Neural cell (in vitro differentiated cells): ENCODE measurements around the gene SRRM2. TPM values are rescaled to one million over a fixed set of nuclear protein-coding genes. Genes with fewer than 3 reads are reported as not detected.

Experiments
- H2AFZ ChIP-seq: fragments of 200-600, 300-800 bp; sonication (generic), shearing (Covaris generic); 2 replicates; pipeline ENCODE4 v1.6.0; 2014; ENCODE audit warnings: low read depth, mild to moderate bottlenecking, antibody characterized with exemption, low read length, moderate library complexity
- H3F3A ChIP-seq: fragments of 200-600 bp; shearing (Covaris generic); 2 replicates; pipeline ENCODE4 v1.6.1; 2016; ENCODE audit warnings: mild to moderate bottlenecking, moderate library complexity, mixed read lengths, antibody characterized with exemption, low read length; ENCODE audit not compliant: insufficient read depth, poor library complexity, severe bottlenecking
- H3K27ac ChIP-seq: fragments of 200-600, 300-800 bp; sonication (generic), shearing (Covaris generic); 2 replicates; pipeline ENCODE4 v1.5.1; 2014; ENCODE audit warnings: mild to moderate bottlenecking, low read length, moderate library complexity
- H3K27me3 ChIP-seq: fragments of 300-800, 200-600 bp; sonication (generic), shearing (Covaris generic); 2 replicates; pipeline ENCODE4 v1.6.0; 2014; ENCODE audit warnings: mild to moderate bottlenecking, low read depth, low read length, moderate library complexity; ENCODE audit not compliant: insufficient read depth
- H3K36me3 ChIP-seq: fragments of 300-800, 200-600 bp; sonication (generic), shearing (Covaris generic); 2 replicates; pipeline ENCODE4 v1.5.1; 2014; ENCODE audit warnings: mild to moderate bottlenecking, antibody characterized with exemption, low read length, moderate library complexity; ENCODE audit not compliant: insufficient read depth
- H3K4me2 ChIP-seq: fragments of 300-800, 200-600 bp; sonication (generic), shearing (Covaris generic); 2 replicates; pipeline ENCODE4 v1.6.0; 2014; ENCODE audit warnings: mild to moderate bottlenecking, low read length
- H3K4me3 ChIP-seq: fragments of 300-800, 200-600 bp; sonication (generic), shearing (Covaris generic); 2 replicates; pipeline ENCODE4 v1.5.1; 2014; ENCODE audit warnings: mild to moderate bottlenecking, low read length, moderate library complexity
- H3K79me2 ChIP-seq: fragments of 200-600 bp; shearing (Covaris generic); replicated peaks from 2 replicates; pipeline ENCODE4 v1.6.0; 2014; ENCODE audit warnings: mild to moderate bottlenecking, low read length, moderate library complexity; ENCODE audit not compliant: insufficient read depth
- H3K9ac ChIP-seq: fragments of 300-800, 200-600 bp; sonication (generic), shearing (Covaris generic); 2 replicates; pipeline ENCODE4 v1.6.1; 2016; ENCODE audit warnings: mild to moderate bottlenecking, low read length, mixed read lengths
- H3K9me2 ChIP-seq: fragments of 200-600 bp; shearing (Covaris generic); 2 replicates; pipeline ENCODE4 v1.6.1; 2016; ENCODE audit warnings: mild to moderate bottlenecking, low read length, mixed read lengths; ENCODE audit not compliant: insufficient read depth
- H3K9me3 ChIP-seq: fragments of 200-600, 300-800 bp; sonication (generic), shearing (Covaris generic); 2 replicates; pipeline ENCODE4 v1.6.1; 2016; ENCODE audit warnings: mild to moderate bottlenecking, mixed run types, low read length, moderate library complexity, mixed read lengths
- H4K20me1 ChIP-seq: fragments of 200-600 bp; shearing (Covaris generic); 2 replicates; pipeline ENCODE4 v1.6.1; 2016; ENCODE audit warnings: mild to moderate bottlenecking, mixed run types; ENCODE audit not compliant: insufficient read depth
- EP300 ChIP-seq: fragments of 450-650 bp; conservative IDR thresholded peaks from 2 replicates; pipeline ENCODE4 v1.6.1; 2014; ENCODE audit warnings: antibody characterized with exemption, mild to moderate bottlenecking, moderate library complexity; ENCODE audit not compliant: poor library complexity, severe bottlenecking
- EZH2 ChIP-seq: fragments of 200-600, 300-800 bp; shearing (Covaris generic), sonication (generic); IDR thresholded peaks from 2 replicates; pipeline ENCODE4 v1.6.1; 2014; ENCODE audit warnings: antibody characterized with exemption, low read length, borderline replicate concordance, mild to moderate bottlenecking; ENCODE audit not compliant: insufficient read depth, poor library complexity, severe bottlenecking
- MXI1 ChIP-seq: fragments of 450-650 bp; conservative IDR thresholded peaks from 2 replicates; pipeline ENCODE4 v1.6.1; 2014; ENCODE audit warnings: antibody characterized with exemption, mild to moderate bottlenecking; ENCODE audit not compliant: poor library complexity, severe bottlenecking
- POLR2AphosphoS5 ChIP-seq: IDR thresholded peaks from 2 replicates; pipeline ENCODE4 v1.6.1; 2012
- RAD21 ChIP-seq: fragments of 450-650 bp; conservative IDR thresholded peaks from 2 replicates; pipeline ENCODE4 v1.6.1; 2014; ENCODE audit warnings: antibody characterized with exemption, mild to moderate bottlenecking, moderate library complexity
- SMC3 ChIP-seq: fragments of 450-650 bp; conservative IDR thresholded peaks from 2 replicates; pipeline ENCODE4 v1.6.1; 2014; ENCODE audit warnings: antibody characterized with exemption, mild to moderate bottlenecking, moderate library complexity; ENCODE audit not compliant: poor library complexity
- TAF1 ChIP-seq: IDR thresholded peaks from 2 replicates; pipeline ENCODE4 v1.6.1; 2012; ENCODE audit warnings: low read depth
- polyA plus RNA-seq: library from polyadenylated mRNA; depleted of rRNA; stranded (reverse); fragments of >200 nt; gene quantifications from 2 replicates; pipeline ENCODE4 v1.2.3, GENCODE V29; 2014
- TF ChIP-seq, protein P1 (sequence below): fragments of 450-650 bp; IDR thresholded peaks from 2 replicates; pipeline ENCODE4 v1.5.1; 2014; ENCODE audit warnings: antibody characterized with exemption, mild to moderate bottlenecking, moderate library complexity; ENCODE audit not compliant: poor library complexity, severe bottlenecking
- TF ChIP-seq, protein P2 (sequence below): IDR thresholded peaks from 2 replicates; pipeline ENCODE4 v1.6.1; 2012; ENCODE audit warnings: borderline replicate concordance

SRRM2 gene
- polyA plus RNA-seq, 1 donor from 2014 or later, result 40.0 TPM

DNA sequence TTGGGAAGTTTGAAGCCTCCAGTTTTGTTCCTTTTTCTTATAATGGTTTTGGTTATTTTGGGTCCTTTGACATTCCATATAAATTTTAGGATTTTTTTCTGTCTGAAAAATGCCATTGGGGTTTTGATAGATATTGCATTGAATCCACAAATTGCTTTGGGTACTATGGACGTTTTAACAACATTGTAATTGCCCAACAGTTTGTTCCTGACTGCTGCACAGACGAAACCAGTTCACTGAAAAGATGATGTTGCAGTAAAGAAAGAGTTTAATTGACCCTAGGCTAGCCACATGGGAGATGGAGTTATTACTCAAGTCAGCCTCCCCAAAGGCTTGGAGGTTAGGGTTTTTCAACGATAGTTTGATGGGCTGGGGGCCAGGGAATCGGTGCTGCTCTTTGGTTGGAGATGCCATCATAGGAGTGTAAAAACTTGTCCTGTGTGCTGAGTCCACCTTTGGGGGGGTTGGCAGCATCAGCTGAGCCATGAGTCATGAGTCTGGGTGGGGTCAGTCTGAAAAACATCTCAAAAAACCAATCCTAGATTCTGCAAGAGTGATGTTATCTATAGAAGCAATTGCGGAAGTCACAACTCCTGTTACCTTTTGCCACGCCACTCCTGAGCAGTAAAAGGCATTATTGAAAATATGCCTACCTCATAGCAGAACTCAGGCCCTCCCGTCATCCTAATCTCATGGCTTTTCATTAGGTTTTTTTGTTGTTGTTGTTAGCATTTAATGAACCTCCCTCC is 43.1 kb downstream of the SRRM2 start:
- no peaks in the 10 kb centered on the region for H3K9me3 ChIP-seq
- no peak overlapping the region for H2AFZ ChIP-seq
- H3F3A ChIP-seq, result no peaks in the 10 kb centered on the region
- H3K79me2 ChIP-seq, result no peaks in the 10 kb centered on the region
- H3K36me3 ChIP-seq, result no peaks in the 10 kb centered on the region
- H4K20me1 ChIP-seq, result no peaks in the 10 kb centered on the region
- H3K9me2 ChIP-seq, result no peaks in the 10 kb centered on the region
- no peak overlapping the region for H3K9ac ChIP-seq
- H3K27ac ChIP-seq, result no peak overlapping the region
- no peaks in the 10 kb centered on the region for H3K27me3 ChIP-seq
- no peak overlapping the region for H3K4me2 ChIP-seq
- TF ChIP-seq MXI1 (no peak), EZH2 (no peak), RAD21 (no peak), SMC3 (no peak), POLR2AphosphoS5 (no peak), EP300 (no peak), TAF1 (no peak)
- TF ChIP-seq, protein P1, sequence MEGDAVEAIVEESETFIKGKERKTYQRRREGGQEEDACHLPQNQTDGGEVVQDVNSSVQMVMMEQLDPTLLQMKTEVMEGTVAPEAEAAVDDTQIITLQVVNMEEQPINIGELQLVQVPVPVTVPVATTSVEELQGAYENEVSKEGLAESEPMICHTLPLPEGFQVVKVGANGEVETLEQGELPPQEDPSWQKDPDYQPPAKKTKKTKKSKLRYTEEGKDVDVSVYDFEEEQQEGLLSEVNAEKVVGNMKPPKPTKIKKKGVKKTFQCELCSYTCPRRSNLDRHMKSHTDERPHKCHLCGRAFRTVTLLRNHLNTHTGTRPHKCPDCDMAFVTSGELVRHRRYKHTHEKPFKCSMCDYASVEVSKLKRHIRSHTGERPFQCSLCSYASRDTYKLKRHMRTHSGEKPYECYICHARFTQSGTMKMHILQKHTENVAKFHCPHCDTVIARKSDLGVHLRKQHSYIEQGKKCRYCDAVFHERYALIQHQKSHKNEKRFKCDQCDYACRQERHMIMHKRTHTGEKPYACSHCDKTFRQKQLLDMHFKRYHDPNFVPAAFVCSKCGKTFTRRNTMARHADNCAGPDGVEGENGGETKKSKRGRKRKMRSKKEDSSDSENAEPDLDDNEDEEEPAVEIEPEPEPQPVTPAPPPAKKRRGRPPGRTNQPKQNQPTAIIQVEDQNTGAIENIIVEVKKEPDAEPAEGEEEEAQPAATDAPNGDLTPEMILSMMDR, result no peak
- TF ChIP-seq, protein P2, sequence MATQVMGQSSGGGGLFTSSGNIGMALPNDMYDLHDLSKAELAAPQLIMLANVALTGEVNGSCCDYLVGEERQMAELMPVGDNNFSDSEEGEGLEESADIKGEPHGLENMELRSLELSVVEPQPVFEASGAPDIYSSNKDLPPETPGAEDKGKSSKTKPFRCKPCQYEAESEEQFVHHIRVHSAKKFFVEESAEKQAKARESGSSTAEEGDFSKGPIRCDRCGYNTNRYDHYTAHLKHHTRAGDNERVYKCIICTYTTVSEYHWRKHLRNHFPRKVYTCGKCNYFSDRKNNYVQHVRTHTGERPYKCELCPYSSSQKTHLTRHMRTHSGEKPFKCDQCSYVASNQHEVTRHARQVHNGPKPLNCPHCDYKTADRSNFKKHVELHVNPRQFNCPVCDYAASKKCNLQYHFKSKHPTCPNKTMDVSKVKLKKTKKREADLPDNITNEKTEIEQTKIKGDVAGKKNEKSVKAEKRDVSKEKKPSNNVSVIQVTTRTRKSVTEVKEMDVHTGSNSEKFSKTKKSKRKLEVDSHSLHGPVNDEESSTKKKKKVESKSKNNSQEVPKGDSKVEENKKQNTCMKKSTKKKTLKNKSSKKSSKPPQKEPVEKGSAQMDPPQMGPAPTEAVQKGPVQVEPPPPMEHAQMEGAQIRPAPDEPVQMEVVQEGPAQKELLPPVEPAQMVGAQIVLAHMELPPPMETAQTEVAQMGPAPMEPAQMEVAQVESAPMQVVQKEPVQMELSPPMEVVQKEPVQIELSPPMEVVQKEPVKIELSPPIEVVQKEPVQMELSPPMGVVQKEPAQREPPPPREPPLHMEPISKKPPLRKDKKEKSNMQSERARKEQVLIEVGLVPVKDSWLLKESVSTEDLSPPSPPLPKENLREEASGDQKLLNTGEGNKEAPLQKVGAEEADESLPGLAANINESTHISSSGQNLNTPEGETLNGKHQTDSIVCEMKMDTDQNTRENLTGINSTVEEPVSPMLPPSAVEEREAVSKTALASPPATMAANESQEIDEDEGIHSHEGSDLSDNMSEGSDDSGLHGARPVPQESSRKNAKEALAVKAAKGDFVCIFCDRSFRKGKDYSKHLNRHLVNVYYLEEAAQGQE, result no peak
- no peak overlapping the region for H3K4me3 ChIP-seq

DNA sequence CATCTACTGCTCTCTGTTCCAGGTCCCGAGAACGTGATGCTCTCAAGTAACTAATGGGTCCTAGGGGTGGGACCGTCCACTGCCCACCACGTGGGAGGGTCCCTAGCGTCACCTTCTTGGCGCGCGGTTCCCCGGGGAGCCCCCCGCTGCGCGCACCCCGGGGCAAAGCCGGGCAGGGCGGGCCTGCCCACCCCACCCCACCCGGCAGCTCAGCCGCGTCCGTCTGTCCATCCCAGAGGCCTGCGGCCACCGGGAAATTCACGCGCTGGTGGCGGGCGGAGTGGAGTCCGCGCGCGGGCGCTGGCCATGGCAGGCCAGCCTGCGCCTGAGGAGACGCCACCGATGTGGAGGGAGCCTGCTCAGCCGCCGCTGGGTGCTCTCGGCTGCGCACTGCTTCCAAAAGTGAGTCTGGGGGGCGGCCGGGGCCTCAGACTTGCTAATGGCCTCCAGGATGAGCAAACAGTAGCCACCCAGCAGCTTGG is 46.3 kb downstream of the SRRM2 start:
- H3K9me3 ChIP-seq, result peaks cover under 1% of the 10 kb centered on the region
- no peaks in the 10 kb centered on the region for H3K9me2 ChIP-seq
- H3K4me3 ChIP-seq, result no peak overlapping the region
- no peak overlapping the region for H3K4me2 ChIP-seq
- H3K9ac ChIP-seq, result no peak overlapping the region
- no peaks in the 10 kb centered on the region for H3K27me3 ChIP-seq
- no peak overlapping the region for H2AFZ ChIP-seq
- no peaks in the 10 kb centered on the region for H3F3A ChIP-seq
- TF ChIP-seq SMC3 (no peak), POLR2AphosphoS5 (no peak), RAD21 (no peak), TAF1 (no peak), EZH2 (no peak), EP300 (no peak), MXI1 (no peak)
- TF ChIP-seq, protein P1, result no peak
- TF ChIP-seq, protein P2, result no peak
- no peaks in the 10 kb centered on the region for H3K79me2 ChIP-seq
- H3K27ac ChIP-seq, result no peak overlapping the region
- no peaks in the 10 kb centered on the region for H4K20me1 ChIP-seq
- no peaks in the 10 kb centered on the region for H3K36me3 ChIP-seq
